ENCODE data around the gene GFAP. TPM values are rescaled to one million over a fixed set of nuclear protein-coding genes. Genes with fewer than 3 reads are reported as not detected.

The GFAP gene
- total and polyA plus RNA-seq, 2 donors (not counting 1 experiment from before 2014, with no cell fraction given), result 0.31 to 1.3 TPM

DNA sequence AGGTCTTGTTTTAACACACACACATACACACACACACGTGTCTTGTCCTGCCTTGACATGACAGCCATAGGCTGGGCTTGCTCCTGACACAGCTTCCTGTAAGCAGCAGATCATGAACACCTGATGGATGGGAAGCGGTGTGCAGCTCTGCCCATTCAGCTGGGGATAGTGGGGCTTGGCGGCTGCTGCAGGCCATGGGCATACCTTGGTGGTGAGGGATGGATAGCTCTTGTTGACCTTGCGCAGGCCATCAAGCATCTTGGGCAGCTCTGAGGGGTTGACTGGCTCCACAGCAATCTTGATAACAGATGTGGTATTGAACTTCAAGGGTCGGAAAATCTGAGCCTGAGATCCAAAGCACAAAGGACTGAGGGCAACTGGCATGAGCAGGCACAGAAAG, 55.6 kb downstream of the GFAP start:
- no peak for DNase-seq (ENCODE audit: low read depth in 2 of 2)
- Histone ChIP-seq H3K79me2 (ENCODE audit: control insufficient read depth, insufficient read depth, low read length) (no peaks in the 10 kb centered on the region), H3K27ac (ENCODE audit: insufficient read depth, low read length) (no peak overlapping the region), H3K27me3 (ENCODE audit: control insufficient read depth, insufficient read depth, low read length) (no peaks in the 10 kb centered on the region), H3K9ac (ENCODE audit: insufficient read depth, low read length) (no peak overlapping the region), H3K9me3 (ENCODE audit: control insufficient read depth, insufficient read depth, low read depth, low read length) (no peaks in the 10 kb centered on the region), H4K20me1 (ENCODE audit: control insufficient read depth, extremely low read depth, insufficient read depth, low read length) (no peaks in the 10 kb centered on the region), H3K4me3 (replicated peaks in 1 of 4; ENCODE audit: control extremely low read depth in 1 of 4, insufficient read depth in 1 of 4, low read depth in 3 of 4, low read length in 4 of 4) (no peak overlapping the region), H2AFZ (ENCODE audit: low read length) (no peak overlapping the region), H3K4me2 (ENCODE audit: extremely low read depth, insufficient read depth, low read length) (no peak overlapping the region), H3K4me1 (ENCODE audit: control insufficient read depth, extremely low read depth, insufficient read depth, low read length) (no peaks in the 10 kb centered on the region), H3K36me3 (ENCODE audit: control insufficient read depth, insufficient read depth, low read length) (peaks cover 22% of the 10 kb centered on the region)
- TF ChIP-seq CTCF (conservative IDR thresholded peaks at IDR 0.05 in 1 of 2, IDR thresholded peaks at IDR 0.05 in 1 of 2; ENCODE audit: low read depth in 1 of 2, low read length in 2 of 2) (no peak), EZH2 (IDR thresholded peaks at IDR 0.05; ENCODE audit: low read length, missing control alignments) (no peak)

DNA sequence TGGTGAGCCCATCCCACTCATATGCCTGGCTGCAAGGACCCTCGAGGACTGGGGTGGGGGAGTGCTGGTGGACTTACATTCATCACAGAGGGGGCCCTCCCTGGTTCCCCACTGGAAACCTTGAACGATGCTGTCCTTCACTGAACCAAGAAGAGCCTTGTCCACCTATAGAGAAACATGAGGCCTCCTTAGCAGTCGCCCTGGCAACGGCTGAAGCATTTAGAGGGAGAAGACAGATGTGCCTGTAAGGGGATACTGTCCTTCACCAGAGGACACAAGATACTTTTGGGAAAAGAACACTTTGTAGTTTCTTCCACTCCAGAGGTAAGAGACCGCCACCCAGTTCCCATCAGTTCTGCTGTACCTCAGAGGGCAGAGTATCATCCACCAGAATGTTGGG, 61.1 kb downstream of the GFAP start:
- H3K4me1 ChIP-seq (ENCODE audit: control insufficient read depth, extremely low read depth, insufficient read depth, low read length), result no peaks in the 10 kb centered on the region
- H4K20me1 ChIP-seq (ENCODE audit: control insufficient read depth, extremely low read depth, insufficient read depth, low read length), result no peaks in the 10 kb centered on the region
- peaks cover 24% of the 10 kb centered on the region for H3K36me3 ChIP-seq (ENCODE audit: control insufficient read depth, insufficient read depth, low read length)
- H3K27ac ChIP-seq (ENCODE audit: insufficient read depth, low read length), result no peak overlapping the region
- H3K9me3 ChIP-seq (ENCODE audit: control insufficient read depth, insufficient read depth, low read depth, low read length), result no peaks in the 10 kb centered on the region
- H3K4me2 ChIP-seq (ENCODE audit: extremely low read depth, insufficient read depth, low read length), result no peak overlapping the region
- H3K79me2 ChIP-seq (ENCODE audit: control insufficient read depth, insufficient read depth, low read length), result no peaks in the 10 kb centered on the region
- no peaks in the 10 kb centered on the region for H3K27me3 ChIP-seq (ENCODE audit: control insufficient read depth, insufficient read depth, low read length)
- no peak for DNase-seq (ENCODE audit: low read depth in 2 of 2)
- H3K4me3 ChIP-seq (replicated peaks in 1 of 4; ENCODE audit: control extremely low read depth in 1 of 4, insufficient read depth in 1 of 4, low read depth in 3 of 4, low read length in 4 of 4), result no peak overlapping the region
- H2AFZ ChIP-seq (ENCODE audit: low read length), result no peak overlapping the region
- TF ChIP-seq EZH2 (IDR thresholded peaks at IDR 0.05; ENCODE audit: low read length, missing control alignments) (no peak), CTCF (conservative IDR thresholded peaks at IDR 0.05 in 1 of 2, IDR thresholded peaks at IDR 0.05 in 1 of 2; ENCODE audit: low read depth in 1 of 2, low read length in 2 of 2) (no peak)
- H3K9ac ChIP-seq (ENCODE audit: insufficient read depth, low read length), result no peak overlapping the region

Other genes starting within 250 kb of the GFAP start
- 34.7 and 35.2 TPM in 2 replicates for gene CCDC43, start 225.7 kb downstream of the GFAP start, total RNA-seq
- 23.9 and 27.9 TPM in 2 replicates for gene CCDC43, start 225.7 kb downstream of the GFAP start, polyA plus RNA-seq
- gene DBF4B, start 206.8 kb downstream of the GFAP start, total RNA-seq, result 1.5 and 3.3 TPM in 2 replicates
- 2.2 and 6.7 TPM in 2 replicates for gene DBF4B, start 206.8 kb downstream of the GFAP start, polyA plus RNA-seq
- 0.51 and 0.66 TPM in 2 replicates for gene ADAM11, start 156.5 kb downstream of the GFAP start, total RNA-seq
- gene ADAM11, start 156.5 kb downstream of the GFAP start, polyA plus RNA-seq, result 0.18 and 0.52 TPM in 2 replicates
- gene GJC1, start 85.2 kb downstream of the GFAP start, total RNA-seq, result 19.3 and 33.9 TPM in 2 replicates
- gene GJC1, start 85.2 kb downstream of the GFAP start, polyA plus RNA-seq, result 33.6 and 97.3 TPM in 2 replicates
- not detected in 2 replicates for gene HIGD1B, start 67.6 kb downstream of the GFAP start, total RNA-seq
- gene HIGD1B, start 67.6 kb downstream of the GFAP start, polyA plus RNA-seq, result 0.34 TPM in 1 of 2 replicates, not detected in the other
- gene EFTUD2, start 16.1 kb downstream of the GFAP start, total RNA-seq, result 74.0 and 88.0 TPM in 2 replicates
- 154 and 201 TPM in 2 replicates for gene EFTUD2, start 16.1 kb downstream of the GFAP start, polyA plus RNA-seq
- gene KIF18B, start 32.3 kb upstream of the GFAP start, total RNA-seq, result under 0.01 and 0.99 TPM in 2 replicates
- gene KIF18B, start 32.3 kb upstream of the GFAP start, polyA plus RNA-seq, result 2.5 and 13.5 TPM in 2 replicates
- gene C1QL1, start 52.8 kb upstream of the GFAP start, total RNA-seq, result 1.3 and 1.8 TPM in 2 replicates
- gene C1QL1, start 52.8 kb upstream of the GFAP start, polyA plus RNA-seq, result 0.53 and 1.0 TPM in 2 replicates
- 39.8 and 41.5 TPM in 2 replicates for gene DCAKD, start 136.1 kb upstream of the GFAP start, total RNA-seq
- 21.8 TPM in 2 replicates for gene DCAKD, start 136.1 kb upstream of the GFAP start, polyA plus RNA-seq
- 73.2 and 124 TPM in 2 replicates for gene NMT1, start 145.8 kb upstream of the GFAP start, total RNA-seq
- 46.2 and 57.1 TPM in 2 replicates for gene NMT1, start 145.8 kb upstream of the GFAP start, polyA plus RNA-seq
- gene PLCD3, start 217.0 kb upstream of the GFAP start, total RNA-seq, result 39.3 and 59.8 TPM in 2 replicates
- 32.8 and 52.1 TPM in 2 replicates for gene PLCD3, start 217.0 kb upstream of the GFAP start, polyA plus RNA-seq
- 7.7 and 18.0 TPM in 2 replicates for gene ACBD4, start 220.2 kb upstream of the GFAP start, total RNA-seq
- gene ACBD4, start 220.2 kb upstream of the GFAP start, polyA plus RNA-seq, result 3.0 and 3.4 TPM in 2 replicates
- 9.9 and 10.3 TPM in 2 replicates for gene HEXIM1, start 233.0 kb upstream of the GFAP start, total RNA-seq
- 11.7 and 12.4 TPM in 2 replicates for gene HEXIM1, start 233.0 kb upstream of the GFAP start, polyA plus RNA-seq
- gene HEXIM2, start 246.4 kb upstream of the GFAP start, total RNA-seq, result 12.8 and 18.7 TPM in 2 replicates
- 1.9 and 2.7 TPM in 2 replicates for gene HEXIM2, start 246.4 kb upstream of the GFAP start, polyA plus RNA-seq